HG03159 (cell line): Measurements from ENCODE around the gene PLEKHH2.
"Not testable (repeated sequence)": the region's sequence is repeated elsewhere in the genome, so short reads cannot be mapped to it uniquely, and the experiment has no call there.

Experiments
- ATAC-seq: cut with Tn5 transposase; IDR thresholded peaks from one replicate; pipeline ENCODE4 v1.9.1; 2021; ENCODE audit warnings: mild to moderate bottlenecking, moderate library complexity; ENCODE audit not compliant: unreplicated experiment

PLEKHH2 gene

GRCh38 chr2:43636153-43636552 lies 907 bp upstream of the PLEKHH2 start:
- not testable (repeated sequence) for ATAC-seq

- no peak for ATAC-seq
Measured at GRCh38 chr2:43636621-43637020, 439 bp upstream of the PLEKHH2 start.

- no peak for ATAC-seq
Measured at GRCh38 chr2:43642363-43642762, 5.3 kb downstream of the PLEKHH2 start.

GRCh38 chr2:43643680-43644079 lies 6.6 kb downstream of the PLEKHH2 start:
- no peak for ATAC-seq

- ATAC-seq: no peak
Measured at GRCh38 chr2:43648994-43649701, 12.1 kb downstream of the PLEKHH2 start.

GRCh38 chr2:43653506-43653905 lies 16.4 kb downstream of the PLEKHH2 start:
- no peak for ATAC-seq

- no peak for ATAC-seq
Measured at GRCh38 chr2:43657241-43657640, 20.2 kb downstream of the PLEKHH2 start.

- no peak for ATAC-seq
Measured at GRCh38 chr2:43675646-43676321, 38.7 kb downstream of the PLEKHH2 start.

- no peak for ATAC-seq
Measured at GRCh38 chr2:43676322-43677050, 39.4 kb downstream of the PLEKHH2 start, which contains the start of gene C1GALT1C1L. Gene C1GALT1C1L, minus strand, starts transcription at chr2:43676429. Its CDS starts 107 bp downstream, at chr2:43676322.

GRCh38 chr2:43677783-43678182 lies 40.7 kb downstream of the PLEKHH2 start:
- not testable (repeated sequence) for ATAC-seq

GRCh38 chr2:43685357-43685756 lies 48.3 kb downstream of the PLEKHH2 start:
- no peak for ATAC-seq

- no peak for ATAC-seq
Measured at GRCh38 chr2:43689999-43690398, 52.9 kb downstream of the PLEKHH2 start.

- ATAC-seq: no peak
Measured at GRCh38 chr2:43692428-43692994, 55.5 kb downstream of the PLEKHH2 start.

- ATAC-seq: not testable (repeated sequence)
Measured at GRCh38 chr2:43698140-43698539, 61.1 kb downstream of the PLEKHH2 start.

- no peak for ATAC-seq
Measured at GRCh38 chr2:43699761-43700160, 62.7 kb downstream of the PLEKHH2 start.

- no peak for ATAC-seq
Measured at GRCh38 chr2:43701111-43701510, 64.1 kb downstream of the PLEKHH2 start.

- no peak for ATAC-seq
Measured at GRCh38 chr2:43707255-43708015, 70.4 kb downstream of the PLEKHH2 start.

- ATAC-seq: no peak
Measured at GRCh38 chr2:43708178-43708577, 71.1 kb downstream of the PLEKHH2 start.

GRCh38 chr2:43708891-43709290 lies 71.8 kb downstream of the PLEKHH2 start:
- no peak for ATAC-seq

- no peak for ATAC-seq
Measured at GRCh38 chr2:43710866-43711265, 73.8 kb downstream of the PLEKHH2 start.

- ATAC-seq: no peak
Measured at GRCh38 chr2:43714164-43714563, 77.1 kb downstream of the PLEKHH2 start.
